GM21529 (cell line): ENCODE measurements around the gene PSMA8.
"Not testable (repeated sequence)": the region's sequence is repeated elsewhere in the genome, so short reads cannot be mapped to it uniquely, and the experiment has no call there.

ENCODE experiments used
- ATAC-seq: cut with Tn5 transposase; IDR thresholded peaks from one replicate; pipeline ENCODE4 v1.9.1; 2021; ENCODE audit not compliant: unreplicated experiment

The PSMA8 gene

DNA sequence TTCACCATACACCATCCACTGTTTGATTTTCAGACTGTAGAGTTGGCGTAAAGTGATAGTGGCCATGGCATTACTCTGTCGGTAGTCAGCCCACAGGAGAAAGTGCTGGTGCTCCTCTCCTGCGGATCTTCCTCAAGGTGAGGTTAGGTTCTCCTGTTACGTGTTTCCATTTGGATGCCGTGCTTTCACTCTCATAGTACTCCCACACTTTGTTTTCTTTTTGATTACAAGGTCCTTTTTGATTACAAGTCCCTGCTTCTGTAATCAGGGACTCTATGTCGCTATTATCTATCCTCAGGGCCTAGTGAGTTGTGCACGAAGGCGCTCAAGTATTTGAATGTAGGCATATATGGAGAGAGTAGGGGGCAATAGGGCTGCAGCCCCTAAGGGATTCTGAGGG is 96.8 kb downstream of the PSMA8 start:
- ATAC-seq, result no peak

DNA sequence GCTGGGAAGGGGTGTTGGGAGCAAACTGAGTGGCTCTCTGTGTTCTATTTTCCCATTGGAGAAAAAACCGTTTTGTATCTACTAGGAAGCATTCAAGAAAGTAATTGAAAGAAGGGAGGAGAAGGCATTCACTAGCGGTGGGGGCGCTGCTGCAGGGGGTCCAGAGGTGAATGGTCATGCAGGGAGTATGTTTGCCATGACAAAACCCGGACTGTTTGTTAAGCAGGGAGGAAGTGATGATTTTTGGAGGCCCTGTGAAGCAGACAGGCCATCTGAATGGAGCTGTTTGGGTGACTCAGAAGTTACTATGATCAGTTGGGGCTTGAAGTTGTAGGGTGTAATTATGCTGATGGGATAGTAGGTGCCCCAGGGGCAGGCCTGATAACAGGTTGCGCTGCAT is 99.5 kb downstream of the PSMA8 start:
- no peak for ATAC-seq

- ATAC-seq, result not testable (repeated sequence)
These were observed 103.7 kb downstream of the PSMA8 start for GRCh38 chr18:26237363-26237762.

- not testable (repeated sequence) for ATAC-seq
These were observed 105.0 kb downstream of the PSMA8 start for GRCh38 chr18:26238718-26239117.

- ATAC-seq, result not testable (repeated sequence)
These were observed 108.7 kb downstream of the PSMA8 start for GRCh38 chr18:26242392-26242791.
